ENCODE data around the gene LRRC4.

DNA sequence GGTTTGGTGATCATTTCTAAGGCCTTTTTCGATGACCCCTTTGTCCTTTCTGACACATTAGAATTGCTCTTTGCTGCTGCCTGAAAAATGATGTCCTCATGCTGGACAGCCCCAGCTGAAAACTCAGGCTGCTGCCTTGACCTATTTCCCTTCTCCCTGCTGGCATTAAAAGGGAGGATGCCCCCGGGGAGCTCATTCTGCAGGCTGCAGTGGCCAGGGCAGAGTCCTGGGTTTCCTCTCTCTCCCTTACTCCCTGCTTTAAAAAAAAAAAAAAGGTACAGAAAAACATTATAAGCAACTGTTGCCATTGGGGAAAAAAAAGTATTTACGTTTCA, 35.4 kb downstream of the LRRC4 start:
- TF ChIP-seq, protein P1, sequence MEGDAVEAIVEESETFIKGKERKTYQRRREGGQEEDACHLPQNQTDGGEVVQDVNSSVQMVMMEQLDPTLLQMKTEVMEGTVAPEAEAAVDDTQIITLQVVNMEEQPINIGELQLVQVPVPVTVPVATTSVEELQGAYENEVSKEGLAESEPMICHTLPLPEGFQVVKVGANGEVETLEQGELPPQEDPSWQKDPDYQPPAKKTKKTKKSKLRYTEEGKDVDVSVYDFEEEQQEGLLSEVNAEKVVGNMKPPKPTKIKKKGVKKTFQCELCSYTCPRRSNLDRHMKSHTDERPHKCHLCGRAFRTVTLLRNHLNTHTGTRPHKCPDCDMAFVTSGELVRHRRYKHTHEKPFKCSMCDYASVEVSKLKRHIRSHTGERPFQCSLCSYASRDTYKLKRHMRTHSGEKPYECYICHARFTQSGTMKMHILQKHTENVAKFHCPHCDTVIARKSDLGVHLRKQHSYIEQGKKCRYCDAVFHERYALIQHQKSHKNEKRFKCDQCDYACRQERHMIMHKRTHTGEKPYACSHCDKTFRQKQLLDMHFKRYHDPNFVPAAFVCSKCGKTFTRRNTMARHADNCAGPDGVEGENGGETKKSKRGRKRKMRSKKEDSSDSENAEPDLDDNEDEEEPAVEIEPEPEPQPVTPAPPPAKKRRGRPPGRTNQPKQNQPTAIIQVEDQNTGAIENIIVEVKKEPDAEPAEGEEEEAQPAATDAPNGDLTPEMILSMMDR (IDR thresholded peaks at IDR 0.05) = no peak
- TF ChIP-seq POLR2A (IDR thresholded peaks at IDR 0.05) = no peak

Data from testis (tissue), 2 donors.